SW 1271 (cell line): ENCODE data around the gene NENF.
A peak's percentile ranks its signal among the peaks of the same experiment; 100 is the strongest.
"Not testable (repeated sequence)": the region's sequence is repeated elsewhere in the genome, so short reads cannot be mapped to it uniquely, and the experiment has no call there.

Experiments used
- DNase-seq, 2 experiments: peaks; one replicate each; lab custom pipeline; 2025; lab: John Stamatoyannopoulos, UW

NENF gene

GRCh38 chr1:212432661-212433576 is at the start of gene NENF:
Gene NENF (plus strand): TSS chr1:212432920. CDS start chr1:212432944, 24 bp downstream.
- DNase-seq = peak; percentile 4 to 49

DNA sequence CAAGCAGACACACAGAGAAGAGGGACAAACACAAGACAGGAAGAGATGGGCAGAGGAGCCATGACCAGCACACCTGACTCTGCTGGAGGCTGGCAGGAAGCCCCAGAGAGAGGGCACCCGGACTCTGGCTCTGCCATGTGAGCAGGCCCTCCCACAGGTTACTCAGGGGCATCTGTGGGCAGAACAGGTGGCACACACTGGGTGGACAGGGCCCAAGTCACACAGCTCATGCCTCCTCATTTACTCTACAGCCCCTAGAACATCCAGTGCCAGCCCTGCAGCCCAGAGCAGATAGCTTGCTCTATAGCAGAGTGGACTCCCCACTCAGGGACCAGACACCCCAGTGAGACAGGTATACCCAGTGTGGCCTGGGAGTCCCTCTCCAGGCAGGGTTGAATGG is 46.7 kb upstream of the NENF start:
- no peak for DNase-seq

DNA sequence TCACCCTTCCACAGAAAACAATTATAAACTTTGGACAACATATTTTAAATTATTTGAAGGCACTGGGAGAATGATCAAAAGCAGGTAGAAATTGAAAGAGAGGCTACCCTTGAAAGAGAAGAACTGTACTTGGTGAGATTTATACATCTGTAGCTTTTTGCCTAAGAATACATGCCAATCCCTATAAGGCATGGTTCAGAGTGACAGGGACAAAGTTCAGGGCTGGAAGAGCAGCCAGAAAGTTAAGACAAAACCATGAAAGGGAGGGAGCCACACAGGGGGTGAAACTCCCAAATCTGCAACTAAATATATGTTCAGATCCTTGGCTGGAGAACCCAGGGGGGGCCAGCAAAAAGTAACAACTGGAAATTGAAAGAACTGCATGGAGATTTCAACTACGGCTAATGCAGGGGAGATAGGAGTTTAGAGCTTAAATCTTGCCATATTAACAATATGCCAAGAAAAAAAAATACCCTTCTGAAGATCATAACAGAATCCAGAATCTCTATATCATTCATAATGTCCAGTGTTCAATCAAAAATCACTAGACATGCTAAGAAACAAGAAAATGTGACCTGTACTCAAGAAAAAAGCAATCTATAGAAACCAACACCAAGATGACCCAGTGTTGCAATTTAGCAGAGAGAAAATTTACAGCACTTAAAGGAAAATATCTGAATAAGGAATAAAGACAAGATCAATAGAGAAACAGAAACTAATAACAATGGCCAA is 43.6 kb upstream of the NENF start:
- no peak for DNase-seq

GRCh38 chr1:212395678-212396437 is 36.9 kb upstream of the NENF start:
- DNase-seq = not testable (repeated sequence)

- no peak for DNase-seq
Observed at GRCh38 chr1:212396638-212397037, 36.1 kb upstream of the NENF start.

GRCh38 chr1:212397171-212397570 is 35.5 kb upstream of the NENF start:
- DNase-seq = no peak

DNA sequence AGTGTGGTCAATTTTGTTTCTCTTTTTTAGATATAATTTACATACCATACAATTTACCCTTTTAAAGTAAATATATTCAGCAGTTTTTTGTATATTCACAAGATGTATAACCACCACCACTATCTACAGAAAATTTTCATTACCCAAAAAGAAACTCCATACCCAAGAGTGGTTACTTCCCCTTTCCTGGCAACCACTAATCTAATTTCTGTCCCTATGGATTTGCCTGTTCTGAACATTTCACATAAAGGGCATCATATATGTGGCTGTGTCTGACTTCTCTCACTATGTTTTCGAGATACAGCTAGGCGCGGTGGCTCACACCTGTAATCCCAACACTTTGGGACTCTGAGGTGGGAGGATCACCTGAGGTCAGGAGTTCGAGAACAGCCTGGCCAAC is 31.7 kb upstream of the NENF start:
- DNase-seq = no peak

GRCh38 chr1:212401838-212402582 is 30.7 kb upstream of the NENF start:
- peak in 1 of 2 experiments; percentile 40 for DNase-seq

DNA sequence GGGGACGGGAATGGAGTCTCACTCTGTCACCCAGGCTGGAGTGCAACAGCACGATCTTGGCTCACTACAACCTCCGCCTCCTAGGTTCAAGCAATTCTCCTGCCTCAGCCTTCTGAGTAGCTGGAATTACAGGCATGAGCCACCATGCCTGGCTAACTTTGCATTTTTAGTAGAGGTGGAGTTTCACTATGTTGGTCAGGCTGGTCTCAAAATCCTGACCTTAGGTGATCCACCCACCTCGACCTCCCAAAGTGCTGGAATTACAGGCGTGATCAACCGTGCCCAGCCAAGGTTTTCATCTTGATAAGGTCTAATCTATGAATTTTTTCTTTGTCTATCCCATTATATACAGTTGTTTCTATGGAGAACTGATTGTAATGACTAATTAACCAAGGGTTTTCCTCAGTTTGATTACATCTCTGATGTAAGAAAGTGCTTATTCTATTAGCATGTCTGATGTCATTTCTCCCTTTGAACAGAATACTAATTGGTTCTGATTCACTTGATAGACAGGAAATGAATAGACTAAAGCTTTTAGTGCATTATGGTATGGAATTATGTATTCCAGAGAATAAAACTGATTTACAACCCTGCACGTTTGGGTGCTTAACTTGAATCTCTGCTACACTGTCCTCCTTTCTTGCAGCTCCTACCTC is 29.9 kb upstream of the NENF start:
- DNase-seq = no peak

- DNase-seq = no peak
Observed at GRCh38 chr1:212410231-212410820, 22.4 kb upstream of the NENF start.

- DNase-seq = no peak
Observed at GRCh38 chr1:212412374-212412773, 20.3 kb upstream of the NENF start.

GRCh38 chr1:212413902-212414327 is 18.8 kb upstream of the NENF start:
- DNase-seq = no peak

GRCh38 chr1:212414328-212415106 is 18.2 kb upstream of the NENF start, which contains the start of gene PACC1:
Gene PACC1 (minus strand): TSS chr1:212414886. CDS start chr1:212414757, 129 bp downstream.
- DNase-seq = peak; percentile 8 to 79

GRCh38 chr1:212415107-212415841 is 17.4 kb upstream of the NENF start:
- no peak for DNase-seq

GRCh38 chr1:212421165-212421564 is 11.6 kb upstream of the NENF start:
- DNase-seq = no peak

- DNase-seq = no peak
Observed at GRCh38 chr1:212423879-212424278, 8.8 kb upstream of the NENF start.

- DNase-seq = no peak
Observed at GRCh38 chr1:212428496-212428895, 4.2 kb upstream of the NENF start.

DNA sequence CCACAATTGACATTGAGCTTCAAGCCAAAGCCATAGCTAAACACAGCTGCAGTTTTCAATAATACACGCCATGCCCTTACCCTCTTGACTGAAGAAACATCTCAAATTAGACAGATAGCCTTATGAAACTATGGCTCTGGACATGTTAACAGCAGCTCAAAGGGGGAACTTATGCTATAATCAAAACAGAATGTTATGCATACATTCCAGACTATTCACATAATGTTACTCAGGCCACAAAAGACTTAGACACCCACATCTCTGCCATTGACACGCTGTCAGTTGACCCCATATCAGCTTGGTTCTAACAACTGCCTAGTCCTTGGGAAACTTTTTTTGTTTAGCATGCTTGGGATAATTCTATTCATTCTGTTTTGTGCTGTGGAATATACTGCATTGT is 2.3 kb upstream of the NENF start:
- DNase-seq = no peak

- DNase-seq = no peak
Observed at GRCh38 chr1:212430955-212431394, 1.7 kb upstream of the NENF start.
